OCI-LY1 (cell line): ENCODE data around the gene LAMA3.

Experiments used
- H2AFZ ChIP-seq: fragments of 200-600 bp; sonication (generic), shearing (Covaris generic); 2 replicates; pipeline ENCODE4 v1.6.0; 2014; ENCODE audit warnings: antibody characterized with exemption, mild to moderate bottlenecking, low read length
- H3F3A ChIP-seq: fragments of 200-600 bp; sonication (generic), shearing (Covaris generic); 2 replicates; pipeline ENCODE4 v1.6.0; 2014; ENCODE audit warnings: mild to moderate bottlenecking, antibody characterized with exemption, low read length, moderate library complexity; ENCODE audit not compliant: insufficient read depth
- H3K27ac ChIP-seq: fragments of 200-600 bp; sonication (generic); 2 replicates; pipeline ENCODE4 v1.5.1; 2014; ENCODE audit warnings: low read length, mixed run types, mild to moderate bottlenecking, low read depth; ENCODE audit not compliant: poor library complexity, severe bottlenecking
- H3K27me3 ChIP-seq: fragments of 200-600 bp; sonication (generic); 2 replicates; pipeline ENCODE4 v1.6.0; 2014; ENCODE audit warnings: antibody characterized with exemption, mild to moderate bottlenecking, low read length, moderate library complexity; ENCODE audit not compliant: insufficient read depth
- H3K36me3 ChIP-seq: fragments of 200-600 bp; sonication (generic); 2 replicates; pipeline ENCODE4 v1.6.1; 2014; ENCODE audit warnings: mild to moderate bottlenecking, antibody characterized with exemption, low read length, moderate library complexity, mixed read lengths; ENCODE audit not compliant: insufficient read depth
- H3K4me1 ChIP-seq: fragments of 200-600 bp; sonication (generic); 2 replicates; pipeline ENCODE4 v1.5.1; 2014; ENCODE audit warnings: mild to moderate bottlenecking, low read length, moderate library complexity; ENCODE audit not compliant: insufficient read depth, severe bottlenecking
- H3K4me2 ChIP-seq: fragments of 200-600 bp; sonication (generic), shearing (Covaris generic); 2 replicates; pipeline ENCODE4 v1.6.1; 2014; ENCODE audit warnings: low read length
- H3K4me3 ChIP-seq: fragments of 200-600 bp; sonication (generic); 2 replicates; pipeline ENCODE4 v1.5.1; 2014; ENCODE audit warnings: low read length, low read depth, mild to moderate bottlenecking, mixed read lengths; ENCODE audit not compliant: poor library complexity, severe bottlenecking
- H3K79me2 ChIP-seq: fragments of 200-600 bp; shearing (Covaris generic); 2 replicates; pipeline ENCODE4 v1.6.1; 2016; ENCODE audit warnings: mixed run types, low read length, mixed read lengths; ENCODE audit not compliant: insufficient read depth
- H3K9ac ChIP-seq: fragments of 200-600 bp; sonication (generic), shearing (Covaris generic); 2 replicates; pipeline ENCODE4 v1.6.1; 2014; ENCODE audit warnings: mild to moderate bottlenecking, low read length, mixed read lengths
- H3K9me2 ChIP-seq: fragments of 200-600 bp; sonication (generic), shearing (Covaris generic); 2 replicates; pipeline ENCODE4 v1.6.1; 2014; ENCODE audit warnings: low read depth, mild to moderate bottlenecking, low read length, mixed read lengths
- H3K9me3 ChIP-seq: fragments of 200-600 bp; shearing (Covaris generic); 2 replicates; pipeline ENCODE4 v1.6.1; 2014; ENCODE audit warnings: low read length, mixed read lengths
- H4K20me1 ChIP-seq: fragments of 200-600 bp; sonication (generic), shearing (Covaris generic); 2 replicates; pipeline ENCODE4 v1.6.0; 2016; ENCODE audit warnings: mild to moderate bottlenecking, low read length; ENCODE audit not compliant: insufficient read depth
- CTCF ChIP-seq: fragments of 200-600 bp; sonication (generic), shearing (Covaris generic); IDR thresholded peaks from 2 replicates; pipeline ENCODE4 v1.5.1; 2017; ENCODE audit warnings: mild to moderate bottlenecking, antibody characterized with exemption, low read length, moderate library complexity, mixed read lengths
- EZH2 ChIP-seq: fragments of 200-600 bp; sonication (generic), shearing (Covaris generic); IDR thresholded peaks from 2 replicates; pipeline ENCODE4 v1.8.0; 2017; ENCODE audit warnings: borderline replicate concordance, mixed run types, mild to moderate bottlenecking, antibody characterized with exemption, low read length, moderate library complexity, mixed read lengths

Gene LAMA3

GRCh38 chr18:23646282-23646681, 43.0 kb upstream of the LAMA3 start:
- Histone ChIP-seq H3K4me2 (no peak overlapping the region), H3K27me3 (0 out of 2 replicates have a peak, but pooled peaks cover 3% of the 10 kb centered on the region), H2AFZ (no peak overlapping the region)

GRCh38 chr18:23648456-23648855, 40.8 kb upstream of the LAMA3 start:
- no peaks in the 10 kb centered on the region for H3K79me2 ChIP-seq
- no peak overlapping the region for H3K4me2 ChIP-seq
- 0 out of 2 replicates have a peak, but pooled peaks cover 3% of the 10 kb centered on the region for H3K27me3 ChIP-seq
- no peaks in the 10 kb centered on the region for H3K9me2 ChIP-seq
- no peak overlapping the region for H3K27ac ChIP-seq
- H3K36me3 ChIP-seq: no peaks in the 10 kb centered on the region
- H3K9ac ChIP-seq: no peak overlapping the region
- no peak overlapping the region for H3K4me3 ChIP-seq
- no peaks in the 10 kb centered on the region for H3K4me1 ChIP-seq
- no peaks in the 10 kb centered on the region for H4K20me1 ChIP-seq
- no peak overlapping the region for H2AFZ ChIP-seq
- TF ChIP-seq CTCF: no peak
- no peak for TF ChIP-seq EZH2
- no peaks in the 10 kb centered on the region for H3F3A ChIP-seq
- H3K9me3 ChIP-seq: no peaks in the 10 kb centered on the region

More at GRCh38 chr18:23646282-23646681, 43.0 kb upstream of the LAMA3 start:
- H3K79me2 ChIP-seq: no peaks in the 10 kb centered on the region
- H3K9me2 ChIP-seq: no peaks in the 10 kb centered on the region
- H3K4me1 ChIP-seq: no peaks in the 10 kb centered on the region
- H3K9me3 ChIP-seq: peaks cover 2% of the 10 kb centered on the region; the same call in 1 of the 2 replicates
- TF ChIP-seq EZH2 (no peak), CTCF (no peak)
- no peaks in the 10 kb centered on the region for H3F3A ChIP-seq
- no peaks in the 10 kb centered on the region for H3K36me3 ChIP-seq
- H3K9ac ChIP-seq: no peak overlapping the region
- no peak overlapping the region for H3K27ac ChIP-seq
- no peak overlapping the region for H3K4me3 ChIP-seq
- H4K20me1 ChIP-seq: no peaks in the 10 kb centered on the region

- Histone ChIP-seq H3F3A (no peaks in the 10 kb centered on the region), H3K36me3 (no peaks in the 10 kb centered on the region), H4K20me1 (no peaks in the 10 kb centered on the region), H2AFZ (no peak overlapping the region), H3K79me2 (no peaks in the 10 kb centered on the region), H3K9me2 (no peaks in the 10 kb centered on the region), H3K27me3 (0 out of 2 replicates have a peak, but pooled peaks cover 3% of the 10 kb centered on the region), H3K4me3 (no peak overlapping the region), H3K4me1 (no peaks in the 10 kb centered on the region), H3K9me3 (no peaks in the 10 kb centered on the region), H3K27ac (no peak overlapping the region), H3K4me2 (no peak overlapping the region), H3K9ac (no peak overlapping the region)
- no peak for TF ChIP-seq EZH2
- no peak for TF ChIP-seq CTCF
These were observed 40.2 kb upstream of the LAMA3 start for GRCh38 chr18:23648940-23649607.
